LNCaP clone FGC (cell line): ENCODE data around the gene TNIK.

Source experiments
- DNase-seq: peaks from one replicate; pipeline ENCODE4 v3.0.0-alpha.2; 2011; ENCODE audit warnings: low read depth
- H3K4me3 ChIP-seq: 2 replicates; pipeline ENCODE4 v1.5.1; 2011; ENCODE audit warnings: mild to moderate bottlenecking, low read depth, low read length, control low read depth
- TF ChIP-seq, protein P1 (sequence below): IDR thresholded peaks from 2 replicates; pipeline ENCODE4 v1.5.1; 2012; ENCODE audit warnings: mild to moderate bottlenecking; ENCODE audit not compliant: control insufficient read depth, insufficient read depth; ENCODE audit errors: extremely low read depth

The TNIK gene

DNA sequence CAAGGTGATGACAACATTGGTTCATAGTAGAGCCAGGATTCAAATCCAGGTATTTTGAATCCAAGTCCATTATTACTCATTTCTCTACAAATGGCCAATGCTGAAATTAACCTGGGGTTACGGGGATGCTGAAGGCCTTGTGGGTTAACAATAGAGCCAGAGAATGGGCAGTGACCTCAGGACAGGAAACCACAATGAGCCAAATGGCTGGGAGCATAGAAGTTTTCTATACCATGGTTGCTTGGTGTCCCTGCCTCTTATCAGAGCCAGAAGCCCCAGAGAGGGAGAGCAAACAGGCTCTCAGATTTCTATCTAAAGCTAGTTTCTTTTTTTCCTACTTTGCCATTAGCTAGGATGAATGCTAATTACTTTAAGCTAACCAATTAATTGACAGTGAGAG is 82.3 kb downstream of the TNIK start:
- H3K4me3 ChIP-seq, result no peak overlapping the region
- TF ChIP-seq, protein P1, sequence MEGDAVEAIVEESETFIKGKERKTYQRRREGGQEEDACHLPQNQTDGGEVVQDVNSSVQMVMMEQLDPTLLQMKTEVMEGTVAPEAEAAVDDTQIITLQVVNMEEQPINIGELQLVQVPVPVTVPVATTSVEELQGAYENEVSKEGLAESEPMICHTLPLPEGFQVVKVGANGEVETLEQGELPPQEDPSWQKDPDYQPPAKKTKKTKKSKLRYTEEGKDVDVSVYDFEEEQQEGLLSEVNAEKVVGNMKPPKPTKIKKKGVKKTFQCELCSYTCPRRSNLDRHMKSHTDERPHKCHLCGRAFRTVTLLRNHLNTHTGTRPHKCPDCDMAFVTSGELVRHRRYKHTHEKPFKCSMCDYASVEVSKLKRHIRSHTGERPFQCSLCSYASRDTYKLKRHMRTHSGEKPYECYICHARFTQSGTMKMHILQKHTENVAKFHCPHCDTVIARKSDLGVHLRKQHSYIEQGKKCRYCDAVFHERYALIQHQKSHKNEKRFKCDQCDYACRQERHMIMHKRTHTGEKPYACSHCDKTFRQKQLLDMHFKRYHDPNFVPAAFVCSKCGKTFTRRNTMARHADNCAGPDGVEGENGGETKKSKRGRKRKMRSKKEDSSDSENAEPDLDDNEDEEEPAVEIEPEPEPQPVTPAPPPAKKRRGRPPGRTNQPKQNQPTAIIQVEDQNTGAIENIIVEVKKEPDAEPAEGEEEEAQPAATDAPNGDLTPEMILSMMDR, result no peak
- DNase-seq, result no peak

DNA sequence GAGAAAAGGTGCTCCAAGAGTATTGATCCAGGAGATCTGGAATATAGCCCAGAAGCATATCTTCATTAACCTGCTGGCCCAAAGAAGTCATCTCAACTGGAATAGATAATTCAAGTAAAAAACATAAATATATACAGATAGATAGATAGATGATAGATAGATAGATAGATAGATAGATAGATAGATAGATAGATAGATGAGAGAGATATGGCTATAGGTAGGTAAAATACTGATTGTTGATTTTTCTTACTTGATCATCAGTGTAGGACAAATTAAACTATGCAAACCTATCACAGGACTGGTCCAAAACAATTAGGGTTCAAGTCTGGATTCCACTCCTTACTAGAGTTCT is 83.6 kb downstream of the TNIK start:
- DNase-seq, result no peak
- no peak overlapping the region for H3K4me3 ChIP-seq
- TF ChIP-seq, protein P1, result no peak

DNA sequence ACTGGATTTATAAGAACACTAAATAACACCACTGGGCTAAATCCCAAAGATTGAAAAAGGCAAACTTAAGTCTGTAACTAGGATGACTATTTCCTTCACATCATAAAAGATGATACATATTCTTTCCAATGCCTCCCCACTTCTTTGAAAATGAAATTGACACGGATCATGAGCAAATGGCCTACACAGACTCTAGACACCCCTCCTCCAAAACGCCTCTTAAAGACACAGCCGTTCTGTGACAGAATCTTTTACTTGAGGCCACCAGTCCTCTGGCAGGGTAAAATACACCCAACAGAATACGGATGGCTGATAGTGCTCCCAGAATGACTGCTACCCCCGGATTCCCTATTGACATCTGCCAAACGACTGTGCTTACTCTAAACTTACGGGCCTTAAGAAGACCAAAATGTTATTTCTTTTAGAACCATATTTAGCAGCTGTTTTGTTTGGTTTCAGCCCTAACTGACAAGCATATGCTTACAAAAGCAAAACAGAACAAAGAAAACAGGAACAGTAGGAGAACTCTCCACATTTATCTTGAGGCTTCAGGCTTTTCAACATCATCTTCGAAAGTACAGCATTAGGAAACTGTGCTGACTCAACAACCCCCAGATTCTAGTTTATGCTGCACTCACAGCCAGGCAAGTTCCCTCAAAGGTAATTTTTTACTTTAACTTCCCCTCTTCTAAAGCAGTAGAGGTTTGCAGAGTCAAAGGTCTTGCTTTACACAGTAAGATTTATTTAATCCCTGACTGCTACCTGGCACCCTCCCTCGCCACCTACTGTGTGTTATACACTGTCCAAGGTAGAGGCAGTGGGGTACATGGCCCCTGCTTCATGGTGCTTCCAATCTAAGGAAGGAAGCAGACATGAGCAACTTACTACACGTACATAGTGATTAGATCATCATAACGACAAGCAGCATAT is 84.3 kb downstream of the TNIK start:
- DNase-seq, result no peak
- TF ChIP-seq, protein P1, result no peak
- H3K4me3 ChIP-seq, result no peak overlapping the region

DNA sequence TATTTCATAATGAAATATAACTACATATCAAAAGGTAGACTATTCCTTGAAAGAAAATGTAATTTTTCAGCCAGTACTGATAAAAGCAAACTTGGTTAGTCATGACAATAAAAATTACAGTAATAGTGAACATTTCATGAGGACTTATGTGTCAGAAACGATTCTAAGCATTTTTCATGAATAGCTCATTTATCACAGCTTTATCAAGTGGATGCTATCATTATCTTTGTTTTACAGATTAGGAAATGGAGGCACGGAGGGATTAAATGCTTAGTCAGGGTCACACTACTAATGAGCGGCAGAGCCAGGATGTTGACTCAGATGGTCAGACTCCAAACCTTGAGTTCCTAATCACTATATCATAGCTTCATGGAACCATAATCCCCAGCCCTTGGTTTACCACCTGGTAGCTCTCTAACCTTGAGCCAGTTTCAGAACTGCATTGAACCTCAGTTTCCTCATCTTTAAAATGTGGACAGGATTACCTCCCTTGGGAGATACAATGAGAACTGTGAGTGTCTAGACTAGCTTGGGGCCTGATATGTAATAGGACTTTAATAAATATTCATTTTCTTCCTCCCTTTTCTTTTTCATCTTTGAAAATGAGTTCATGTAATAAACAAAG is 85.4 kb downstream of the TNIK start:
- TF ChIP-seq, protein P1, result no peak
- H3K4me3 ChIP-seq, result no peak overlapping the region
- DNase-seq, result no peak

DNA sequence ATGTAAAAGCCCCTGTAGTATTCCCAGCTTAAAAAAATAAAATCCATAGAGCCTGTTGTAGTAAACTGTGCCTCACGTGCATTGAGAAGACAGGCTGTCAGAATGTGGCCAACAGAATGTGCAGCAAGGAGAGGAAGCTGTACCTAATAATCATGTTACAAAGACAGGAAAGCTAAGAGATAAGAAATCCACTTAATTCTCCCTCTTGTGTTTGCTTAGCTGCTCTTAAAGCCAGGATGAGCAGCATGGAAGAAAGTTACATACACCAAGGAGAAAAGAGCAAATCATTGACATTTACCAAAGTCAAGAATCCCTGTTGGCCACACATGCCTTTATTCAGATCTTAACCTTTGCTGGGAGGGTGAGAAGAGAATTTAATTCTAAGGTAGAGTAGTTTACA is 85.9 kb downstream of the TNIK start:
- H3K4me3 ChIP-seq, result no peak overlapping the region
- DNase-seq, result no peak
- TF ChIP-seq, protein P1, result no peak

DNA sequence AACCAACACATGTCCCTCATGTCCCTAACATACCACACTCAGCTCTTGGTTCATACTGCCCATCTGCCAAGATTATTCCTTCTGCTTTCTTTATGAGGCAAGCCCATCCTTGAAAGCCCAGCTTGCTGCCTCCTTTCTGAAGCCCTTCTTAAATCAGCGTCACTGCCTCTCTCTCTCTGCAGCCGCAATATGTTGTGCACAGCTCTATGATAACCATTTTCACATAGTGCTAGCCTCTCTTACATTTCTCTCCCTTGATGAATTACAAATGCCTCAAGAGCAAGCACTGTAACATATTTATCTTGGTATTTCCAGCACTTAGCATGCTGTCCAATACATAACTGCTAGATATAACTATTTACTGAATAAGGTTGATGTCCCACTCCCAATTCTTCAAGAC is 86.5 kb downstream of the TNIK start:
- TF ChIP-seq, protein P1, result no peak

More for the DNA sequence above, 86.5 kb downstream of the TNIK start:
- no peak overlapping the region for H3K4me3 ChIP-seq
- no peak for DNase-seq
